Stimulated activated CD4-positive, alpha-beta T cell treated with anti-CD3 and anti-CD28 coated beads, Interleukin-4, amount 100 ng/mL, for 1 hour (primary cell): ENCODE data around the gene SCFD2.
"Not testable (repeated sequence)": the region's sequence is repeated elsewhere in the genome, so short reads cannot be mapped to it uniquely, and the experiment has no call there.

ENCODE experiments used
- DNase-seq: peaks from one replicate; pipeline ENCODE4 v3.0.0-alpha.2; 2020

Gene SCFD2

DNA sequence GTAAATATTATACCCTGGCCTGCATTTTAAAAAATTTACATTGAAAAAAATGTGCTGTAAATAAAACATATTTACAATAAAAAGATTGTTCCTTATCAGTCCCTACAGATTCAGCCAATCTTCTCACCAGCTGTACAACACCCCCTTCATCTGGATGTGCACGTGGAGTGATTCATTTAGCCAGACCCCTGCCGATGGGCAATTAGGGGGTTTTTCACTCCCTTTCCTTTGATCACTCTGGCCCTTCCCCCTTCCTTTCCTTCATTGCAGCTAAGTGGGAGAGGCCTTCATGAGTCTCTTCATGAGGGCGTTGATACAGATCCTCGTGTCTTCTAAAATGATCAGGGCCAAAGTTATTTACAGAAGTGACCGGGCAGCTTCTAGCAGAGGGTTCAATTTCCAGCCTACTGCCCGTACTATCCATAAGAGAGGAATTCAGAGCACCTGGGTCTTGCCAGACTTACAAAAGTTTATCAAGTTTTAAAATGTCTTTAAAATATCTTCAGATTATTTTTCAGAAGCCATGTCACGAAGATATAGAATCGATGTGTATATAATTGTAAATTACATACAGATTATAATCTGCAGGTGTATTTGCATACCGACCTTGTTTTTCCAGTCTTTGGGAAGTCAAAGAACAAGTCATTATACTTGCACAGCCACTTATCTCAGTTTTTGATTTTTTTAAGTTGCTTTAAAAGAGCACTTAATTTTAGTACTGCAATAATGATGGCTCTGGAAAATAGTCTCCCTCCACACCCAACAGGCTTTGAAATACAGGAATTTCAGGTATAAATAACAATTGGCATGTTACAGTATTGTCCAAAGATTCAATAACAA is 525.1 kb downstream of the SCFD2 start:
- DNase-seq: no peak

DNA sequence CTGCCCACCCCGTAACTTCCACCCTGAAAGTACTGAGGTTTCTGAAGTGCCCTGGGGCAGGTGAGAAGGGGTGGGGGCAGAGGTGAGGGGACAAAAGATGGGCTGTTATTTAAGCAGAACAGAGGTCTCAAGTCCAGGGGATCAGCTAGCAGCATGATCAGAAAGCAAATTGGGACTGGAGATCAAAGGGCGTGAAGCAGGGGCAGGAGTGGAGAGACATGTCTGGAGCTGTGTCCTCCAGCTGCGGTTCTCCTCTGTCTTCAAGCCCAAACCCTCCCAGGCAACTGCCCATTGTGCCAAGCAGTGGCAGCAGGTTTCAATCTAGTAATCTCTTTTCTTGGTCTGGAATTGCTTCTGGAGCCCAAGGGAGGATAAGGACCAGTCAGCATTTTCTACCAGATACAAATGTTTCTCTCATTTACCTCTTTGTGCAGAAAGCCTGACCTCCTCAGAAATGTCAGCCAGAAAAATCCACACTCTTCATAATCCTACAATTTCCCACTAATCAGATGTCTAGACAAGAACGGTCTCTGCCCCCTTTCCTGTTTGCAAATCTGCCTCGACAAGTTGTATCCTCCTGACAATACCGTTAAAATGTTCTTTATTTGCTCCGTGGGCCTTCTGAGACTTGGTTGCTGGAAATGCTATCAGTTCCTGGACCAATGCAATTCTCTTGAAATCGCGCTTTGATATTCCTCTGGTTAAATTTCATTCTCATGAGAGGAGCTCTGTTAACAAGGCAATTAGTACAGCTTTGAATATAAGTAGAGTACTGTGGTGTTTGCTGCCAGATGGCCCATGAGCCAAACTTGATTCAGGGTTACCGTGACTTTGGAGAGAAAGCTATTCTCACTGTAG is 526.9 kb downstream of the SCFD2 start:
- no peak for DNase-seq

DNA sequence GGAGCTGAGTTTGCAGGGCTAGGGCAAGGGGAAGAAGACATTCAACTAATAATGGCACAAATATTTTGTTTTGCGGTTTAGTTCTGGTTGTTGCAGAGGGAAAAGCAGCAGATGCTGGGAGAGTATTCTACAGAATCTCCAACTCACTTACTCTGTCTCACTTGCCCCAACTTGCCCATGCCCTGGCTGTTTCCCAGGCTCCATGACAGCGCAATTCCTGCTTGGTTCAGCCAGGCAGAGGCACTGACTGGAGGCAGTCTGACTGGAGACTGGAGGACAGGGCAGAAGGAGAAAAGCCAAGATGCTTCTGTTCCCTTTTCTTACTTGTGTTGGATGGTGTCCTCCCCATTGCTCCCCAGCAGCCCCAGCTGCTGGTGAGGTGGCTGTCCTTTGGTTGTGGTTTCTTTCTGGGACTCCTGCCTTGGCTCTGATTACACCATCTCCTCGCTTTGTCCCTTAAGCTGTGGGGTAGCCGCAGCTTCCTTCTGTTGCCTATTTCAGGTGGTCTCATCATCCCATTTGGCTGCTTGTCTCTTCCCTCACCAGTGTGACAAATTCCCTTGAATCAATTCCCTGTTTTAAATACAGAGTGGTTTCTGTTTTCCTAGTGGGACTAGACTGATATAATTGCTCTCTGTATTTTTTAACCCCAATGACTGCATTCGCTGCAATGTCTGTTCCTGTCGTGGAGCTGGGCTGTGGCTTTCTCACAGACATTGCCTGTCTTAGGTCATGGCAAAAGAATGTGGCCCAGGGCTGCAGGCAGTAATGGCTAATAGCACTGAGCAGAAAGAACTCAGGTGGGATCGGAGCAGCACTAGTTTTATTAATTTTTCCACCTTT is 527.9 kb downstream of the SCFD2 start:
- no peak for DNase-seq

- no peak for DNase-seq
These were observed 529.2 kb downstream of the SCFD2 start for GRCh38 chr4:52836678-52837077.

- DNase-seq: no peak
These were observed 529.7 kb downstream of the SCFD2 start for GRCh38 chr4:52836120-52836519.

DNA sequence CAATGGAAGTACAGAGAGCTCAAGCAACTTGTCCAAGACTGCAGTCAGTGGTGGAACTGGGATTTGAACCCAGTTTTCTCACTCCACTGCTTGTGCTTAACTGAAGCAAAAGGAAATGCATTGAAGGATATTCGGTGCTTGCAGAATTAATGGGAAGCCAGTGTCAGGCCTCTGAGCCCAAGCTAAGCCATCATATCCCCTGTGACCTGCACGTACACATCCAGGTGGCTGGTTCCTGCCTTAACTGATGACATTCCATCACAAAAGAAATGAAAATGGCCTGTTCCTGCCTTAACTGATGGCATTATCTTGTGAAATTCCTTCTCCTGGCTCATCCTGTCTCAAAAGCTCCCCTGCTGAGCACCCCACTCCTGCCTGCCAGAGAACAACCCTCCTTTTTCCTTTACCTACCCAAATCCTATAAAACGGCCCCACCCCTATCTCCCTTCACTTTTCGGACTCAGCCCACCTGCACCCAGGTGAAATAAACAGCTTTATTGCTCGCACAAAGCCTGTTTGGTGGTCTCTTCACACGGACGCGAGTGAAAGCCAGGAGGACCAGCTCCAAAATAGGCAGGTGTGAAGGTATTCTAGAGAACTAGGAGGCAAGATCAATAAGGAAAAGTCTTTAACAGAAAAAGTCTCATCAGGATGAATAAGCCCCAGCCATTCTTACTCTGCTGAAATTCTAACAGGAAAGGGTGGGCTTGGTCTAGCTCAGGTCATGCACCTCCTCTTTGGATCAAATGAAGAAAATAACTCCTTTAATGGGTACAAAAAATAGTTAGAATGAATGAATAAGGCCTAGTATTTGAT is 531.0 kb downstream of the SCFD2 start:
- not testable (repeated sequence) for DNase-seq

DNA sequence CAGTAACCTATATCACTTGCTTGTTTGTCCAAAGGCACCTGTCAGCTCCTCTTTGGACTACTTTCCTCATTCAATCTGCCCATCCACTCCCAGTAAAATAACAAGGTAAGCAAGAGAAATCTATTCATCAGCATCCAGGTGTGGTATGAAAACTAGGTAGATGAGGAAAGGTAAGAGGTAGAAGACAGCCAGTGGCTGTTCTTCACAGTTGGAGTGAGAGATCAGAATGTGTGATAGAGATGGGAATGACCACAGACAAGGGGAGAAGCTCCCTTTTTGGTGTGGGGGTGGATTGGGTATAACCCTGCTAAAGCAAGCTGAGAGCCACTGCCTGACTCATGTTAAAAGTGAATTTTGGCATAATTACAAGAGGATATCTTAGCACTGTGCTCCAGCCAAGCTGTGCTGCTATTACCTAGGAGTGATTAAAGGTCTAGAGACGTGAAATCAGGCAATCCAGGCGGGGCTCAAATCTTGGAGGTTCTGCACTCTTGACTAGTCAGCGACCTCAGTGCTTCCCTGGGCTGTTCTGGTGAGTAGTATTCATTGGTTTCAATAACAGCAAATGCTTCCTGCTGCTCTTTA is 531.8 kb downstream of the SCFD2 start:
- no peak for DNase-seq

DNA sequence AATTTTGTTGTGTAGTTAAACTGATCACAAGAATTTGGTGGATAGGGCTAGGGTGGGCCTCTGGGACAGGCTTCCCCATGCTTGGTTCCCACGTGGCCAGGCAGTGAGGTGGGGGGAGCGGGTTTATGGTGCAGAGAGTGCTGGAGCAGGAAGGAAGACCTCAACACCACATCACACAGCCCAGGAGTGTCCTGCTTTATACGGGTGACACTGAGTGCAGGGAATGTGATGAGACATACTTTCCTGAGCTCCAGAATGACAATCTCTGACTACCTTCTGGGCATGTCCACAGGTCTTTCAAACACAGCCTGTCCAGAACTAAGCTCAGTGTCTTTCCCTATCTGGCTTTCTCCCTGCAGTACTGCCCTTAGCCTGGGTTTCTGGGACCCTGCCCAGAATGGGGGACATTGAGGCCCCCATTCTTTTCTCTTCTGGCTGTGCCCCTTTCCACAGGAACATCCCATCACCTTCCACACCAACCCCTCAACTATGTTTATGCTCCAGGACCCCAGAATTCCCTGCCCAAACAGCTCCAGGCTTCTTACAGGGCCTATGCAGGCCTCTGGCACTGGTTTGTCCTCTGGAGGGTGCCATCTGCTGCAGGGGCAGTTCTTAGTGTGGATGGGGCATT is 540.3 kb downstream of the SCFD2 start:
- no peak for DNase-seq

DNA sequence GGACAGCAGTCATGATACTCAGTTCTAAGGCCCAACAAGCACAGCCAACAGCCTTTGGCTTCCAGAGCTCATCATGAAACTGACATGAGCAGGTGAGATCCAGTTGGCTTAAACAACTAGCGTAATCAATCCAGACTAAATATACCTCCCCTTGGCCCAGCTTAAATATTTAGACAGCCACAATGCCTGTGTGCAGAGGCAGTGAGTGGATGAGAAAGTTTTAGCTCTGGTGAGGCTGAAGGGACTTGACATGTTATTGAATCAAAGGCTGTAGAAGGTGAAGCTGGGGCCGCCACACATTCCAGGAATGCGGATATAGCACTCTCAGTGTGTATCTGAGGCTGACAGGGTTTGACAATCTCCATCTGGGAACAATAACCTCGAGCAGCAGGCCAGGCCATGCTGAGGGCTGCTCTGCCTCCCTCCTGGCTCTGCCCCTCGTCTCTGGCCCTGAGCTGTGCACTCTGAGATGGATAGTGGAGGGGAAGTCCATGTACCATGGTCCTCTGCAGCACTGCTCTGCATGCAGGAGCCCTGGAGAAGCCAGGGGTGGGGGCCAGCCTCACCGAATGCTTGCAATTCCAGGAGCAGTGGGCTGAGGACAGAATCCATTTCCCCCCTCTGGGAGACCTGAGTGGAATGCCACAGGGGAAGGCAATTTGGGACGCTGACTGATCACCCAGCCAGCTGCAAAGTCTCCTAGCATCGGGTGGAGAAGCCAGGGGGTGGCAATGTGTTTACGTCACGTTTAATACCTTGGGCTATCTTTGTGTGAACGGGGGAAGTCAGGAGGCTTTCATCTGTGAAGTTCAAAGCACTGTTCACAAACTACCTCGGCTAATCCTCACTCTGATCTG is 541.0 kb downstream of the SCFD2 start:
- DNase-seq: no peak

DNA sequence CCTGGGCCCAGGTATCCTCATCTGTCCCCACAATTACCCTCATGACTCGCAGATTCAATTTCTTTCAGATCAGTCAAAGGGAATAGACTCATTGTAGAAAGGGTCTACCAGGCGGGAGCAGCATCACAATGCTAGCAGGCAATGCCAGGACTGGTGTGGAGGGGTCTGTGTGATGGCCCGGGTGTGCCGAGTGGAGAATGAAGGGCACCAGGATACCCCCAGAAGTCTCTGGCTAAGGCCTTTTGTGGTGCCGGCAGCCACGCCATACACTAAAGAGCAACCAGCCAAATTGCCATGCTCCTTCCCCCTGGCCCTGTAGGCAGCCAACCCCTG is 541.6 kb downstream of the SCFD2 start:
- DNase-seq: no peak

DNA sequence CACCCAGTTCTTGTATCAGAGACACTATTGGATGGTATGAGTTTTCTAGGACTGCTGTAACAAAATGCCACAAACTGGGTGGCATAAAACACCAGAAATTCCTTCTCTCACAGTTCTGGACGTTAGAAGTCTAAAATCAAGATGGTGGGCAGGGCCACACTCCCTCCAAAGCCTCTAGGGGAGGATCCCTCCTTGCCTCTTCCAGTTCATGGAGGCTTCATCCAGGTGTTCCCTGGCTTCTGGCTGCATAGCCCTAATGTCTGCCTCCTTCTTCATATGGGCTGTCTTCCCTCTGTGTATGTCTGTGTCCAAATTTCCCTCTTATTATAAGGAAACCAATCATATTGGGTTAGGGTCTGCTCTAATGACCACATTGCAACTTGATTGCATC is 542.2 kb downstream of the SCFD2 start:
- DNase-seq: no peak
